ENCODE measurements around the gene CSNK1E.
A peak's percentile ranks its signal among the peaks of the same experiment; 100 is the strongest.

- peak; percentile 39 for TF ChIP-seq CTCF (IDR thresholded peaks at IDR 0.05; ENCODE audit: poor library complexity)
- TF ChIP-seq EZH2phosphoT487 (IDR thresholded peaks at IDR 0.05; ENCODE audit: low read depth, severe bottlenecking, unreplicated experiment) = no peak
- TF ChIP-seq EZH2 (IDR thresholded peaks at IDR 0.05; ENCODE audit: borderline replicate concordance) = no peak
Measured at GRCh38 chr22:38262051-38262795, 55.0 kb downstream of the CSNK1E start.
